ENCODE data around the gene KIAA0232.
A peak's percentile ranks its signal among the peaks of the same experiment; 100 is the strongest.

The KIAA0232 gene

DNA sequence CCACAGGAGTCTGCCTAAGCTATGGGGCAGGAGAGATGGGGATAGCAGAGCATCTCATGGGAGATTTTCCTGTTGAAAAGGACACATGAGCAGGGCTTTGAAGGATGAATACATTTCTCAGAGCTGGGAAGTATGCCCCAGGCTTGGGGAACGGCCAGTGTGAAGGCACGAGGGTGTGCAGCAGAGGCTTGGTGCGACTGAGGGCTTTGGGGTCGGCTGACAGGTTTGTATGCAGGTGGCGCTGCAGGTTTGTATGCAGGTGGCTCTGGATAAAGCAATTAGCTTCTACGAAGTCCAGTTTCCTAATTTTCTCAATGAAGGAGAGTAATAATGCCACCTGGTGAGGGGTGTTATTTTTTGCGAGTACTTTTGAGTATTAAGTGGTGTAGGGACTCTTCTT is 6.8 kb upstream of the KIAA0232 start:
- intact Hi-C loops (cut with DNase I; ENCODE audit: low total_unique reads), result loop anchor here (10.0 kb wide), 1 partner anchor 201 kb away; the partner anchor contains the start of gene MAN2B2

DNA sequence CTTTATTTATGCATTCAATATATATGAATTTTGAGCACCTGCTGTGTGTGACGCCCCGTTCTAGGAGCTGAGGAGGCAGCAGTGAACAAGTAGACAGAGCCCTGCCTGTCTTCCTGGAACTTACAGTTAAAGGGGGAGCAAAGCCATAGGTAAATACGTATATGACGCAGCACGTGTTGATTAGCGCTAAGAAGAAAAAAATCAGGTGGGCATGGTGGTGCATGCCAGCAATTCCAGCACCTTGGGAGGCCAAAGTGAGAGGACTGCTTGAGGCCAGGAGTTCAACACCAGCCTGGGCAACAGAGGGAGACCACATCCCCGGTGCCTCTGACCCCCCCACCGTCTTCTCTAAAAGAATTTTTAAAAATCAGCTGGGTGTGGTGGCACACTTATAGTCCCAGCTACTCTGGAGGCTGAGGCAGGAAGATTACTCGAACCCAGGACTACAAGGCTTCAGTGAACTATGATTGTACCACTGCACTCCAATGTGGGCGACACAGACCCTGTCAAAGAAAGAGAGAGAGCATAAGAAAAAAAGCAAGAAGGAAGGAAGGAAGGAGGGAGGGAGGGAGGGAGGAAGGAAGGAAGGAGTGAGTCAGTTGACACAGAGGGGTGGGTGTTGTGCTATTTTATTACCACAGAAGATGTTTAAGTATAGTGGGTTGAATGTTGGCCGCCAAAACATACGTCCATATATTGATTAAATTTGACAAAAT is 5.4 kb upstream of the KIAA0232 start:
- Histone ChIP-seq H3K27ac (no peak overlapping the region), H3K4me1 (peaks cover 0 to 49% (median 37%) of the 10 kb centered on the region in 4 donors), H3K4me3 (no peak overlapping the region), H3K9me3 (no peaks in the 10 kb centered on the region), H3K36me3 (no peaks in the 10 kb centered on the region), H3K27me3 (no peaks in the 10 kb centered on the region)
- peak in 1 of 2 donors; percentile 58 for DNase-seq
- TF ChIP-seq, protein P1, sequence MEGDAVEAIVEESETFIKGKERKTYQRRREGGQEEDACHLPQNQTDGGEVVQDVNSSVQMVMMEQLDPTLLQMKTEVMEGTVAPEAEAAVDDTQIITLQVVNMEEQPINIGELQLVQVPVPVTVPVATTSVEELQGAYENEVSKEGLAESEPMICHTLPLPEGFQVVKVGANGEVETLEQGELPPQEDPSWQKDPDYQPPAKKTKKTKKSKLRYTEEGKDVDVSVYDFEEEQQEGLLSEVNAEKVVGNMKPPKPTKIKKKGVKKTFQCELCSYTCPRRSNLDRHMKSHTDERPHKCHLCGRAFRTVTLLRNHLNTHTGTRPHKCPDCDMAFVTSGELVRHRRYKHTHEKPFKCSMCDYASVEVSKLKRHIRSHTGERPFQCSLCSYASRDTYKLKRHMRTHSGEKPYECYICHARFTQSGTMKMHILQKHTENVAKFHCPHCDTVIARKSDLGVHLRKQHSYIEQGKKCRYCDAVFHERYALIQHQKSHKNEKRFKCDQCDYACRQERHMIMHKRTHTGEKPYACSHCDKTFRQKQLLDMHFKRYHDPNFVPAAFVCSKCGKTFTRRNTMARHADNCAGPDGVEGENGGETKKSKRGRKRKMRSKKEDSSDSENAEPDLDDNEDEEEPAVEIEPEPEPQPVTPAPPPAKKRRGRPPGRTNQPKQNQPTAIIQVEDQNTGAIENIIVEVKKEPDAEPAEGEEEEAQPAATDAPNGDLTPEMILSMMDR (IDR thresholded peaks at IDR 0.05), result no peak
- intact Hi-C loops (cut with DNase I; ENCODE audit: low total_unique reads), result loop anchor here (10.0 kb wide), 1 partner anchor 202 kb away; the partner anchor contains the start of gene MAN2B2

More for the DNA sequence above, 6.8 kb upstream of the KIAA0232 start:
- DNase-seq, result peak in 1 of 2 donors; percentile 49
- Histone ChIP-seq H3K27me3 (no peaks in the 10 kb centered on the region), H3K4me1 (peaks cover 0 to 51% (median 39%) of the 10 kb centered on the region in 4 donors), H3K27ac (no peak overlapping the region), H3K36me3 (no peaks in the 10 kb centered on the region), H3K9me3 (no peaks in the 10 kb centered on the region), H3K4me3 (no peak overlapping the region)
- TF ChIP-seq, protein P1 (IDR thresholded peaks at IDR 0.05), result no peak

DNA sequence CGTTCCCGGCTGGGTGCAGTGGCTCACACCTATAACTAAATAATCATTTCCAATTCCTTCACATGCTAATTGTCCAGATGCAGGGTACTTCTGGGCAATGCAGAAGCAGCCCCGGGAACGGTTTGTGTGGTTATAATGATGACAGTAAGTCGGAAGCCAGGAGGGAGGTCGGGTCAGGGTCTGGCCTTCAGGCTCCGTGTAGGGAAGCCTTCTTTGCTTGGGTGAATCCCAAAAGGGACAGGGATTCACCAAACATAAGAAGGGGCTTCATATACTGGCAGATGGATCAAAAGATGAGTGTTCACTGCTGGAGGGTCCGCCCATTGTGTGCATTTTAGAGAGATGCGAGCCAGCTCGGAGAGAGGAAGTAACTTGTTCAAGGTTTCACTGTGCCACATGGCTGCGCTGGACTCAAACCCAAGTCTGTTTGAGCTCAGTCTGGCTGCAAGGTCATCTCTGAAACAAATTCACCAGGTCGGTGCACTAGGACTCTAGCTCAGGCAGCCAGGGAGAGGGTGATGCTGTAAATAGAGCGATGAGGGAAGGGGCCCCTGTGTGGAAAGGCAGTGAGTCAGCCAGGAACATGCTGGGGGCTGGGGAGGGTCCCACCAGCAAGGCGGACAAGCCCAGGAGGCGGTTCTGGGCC is 4.8 kb upstream of the KIAA0232 start:
- Histone ChIP-seq H3K36me3 (no peaks in the 10 kb centered on the region), H3K27me3 (no peaks in the 10 kb centered on the region), H3K4me1 (peaks cover 0 to 43% (median 34%) of the 10 kb centered on the region in 4 donors), H3K27ac (no peak overlapping the region), H3K9me3 (no peaks in the 10 kb centered on the region), H3K4me3 (no peak overlapping the region)
- intact Hi-C loops (cut with DNase I; ENCODE audit: low total_unique reads), result loop anchor here (10.0 kb wide), 1 partner anchor 203 kb away; the partner anchor contains the start of gene MAN2B2
- TF ChIP-seq, protein P1 (IDR thresholded peaks at IDR 0.05), result no peak
- DNase-seq, result no peak

DNA sequence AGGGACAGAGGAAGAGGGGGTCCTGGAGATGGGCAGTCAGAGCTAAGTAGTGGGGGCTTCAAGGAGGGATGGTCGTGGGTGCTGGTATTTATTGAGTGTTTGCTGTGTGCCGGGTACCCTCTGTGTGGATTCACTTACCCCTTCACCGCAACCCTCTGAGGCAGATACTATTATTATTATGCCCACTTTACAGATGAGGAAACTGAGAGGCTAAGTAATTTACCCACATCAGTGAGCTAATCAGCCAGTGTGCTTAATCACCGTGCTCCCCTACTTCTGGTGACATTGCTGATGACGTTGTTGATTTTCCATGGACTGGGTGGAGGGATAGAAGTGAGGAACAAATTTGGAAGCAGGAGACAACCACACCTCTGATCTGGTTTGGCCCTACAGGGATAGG is 4.1 kb upstream of the KIAA0232 start:
- no peaks in the 10 kb centered on the region for H3K27me3 ChIP-seq
- H3K36me3 ChIP-seq, result no peaks in the 10 kb centered on the region
- H3K4me3 ChIP-seq, result no peak overlapping the region
- no peak for DNase-seq
- H3K9me3 ChIP-seq, result no peaks in the 10 kb centered on the region
- peaks cover 0 to 36% (median 31%) of the 10 kb centered on the region in 4 donors for H3K4me1 ChIP-seq
- intact Hi-C loops (cut with DNase I; ENCODE audit: low total_unique reads), result loop anchor here (10.0 kb wide), 1 partner anchor 204 kb away; the partner anchor contains the start of gene MAN2B2
- peak overlapping the region in 1 of 2 donors; percentile 100 for H3K27ac ChIP-seq
- TF ChIP-seq, protein P1 (IDR thresholded peaks at IDR 0.05), result no peak

DNA sequence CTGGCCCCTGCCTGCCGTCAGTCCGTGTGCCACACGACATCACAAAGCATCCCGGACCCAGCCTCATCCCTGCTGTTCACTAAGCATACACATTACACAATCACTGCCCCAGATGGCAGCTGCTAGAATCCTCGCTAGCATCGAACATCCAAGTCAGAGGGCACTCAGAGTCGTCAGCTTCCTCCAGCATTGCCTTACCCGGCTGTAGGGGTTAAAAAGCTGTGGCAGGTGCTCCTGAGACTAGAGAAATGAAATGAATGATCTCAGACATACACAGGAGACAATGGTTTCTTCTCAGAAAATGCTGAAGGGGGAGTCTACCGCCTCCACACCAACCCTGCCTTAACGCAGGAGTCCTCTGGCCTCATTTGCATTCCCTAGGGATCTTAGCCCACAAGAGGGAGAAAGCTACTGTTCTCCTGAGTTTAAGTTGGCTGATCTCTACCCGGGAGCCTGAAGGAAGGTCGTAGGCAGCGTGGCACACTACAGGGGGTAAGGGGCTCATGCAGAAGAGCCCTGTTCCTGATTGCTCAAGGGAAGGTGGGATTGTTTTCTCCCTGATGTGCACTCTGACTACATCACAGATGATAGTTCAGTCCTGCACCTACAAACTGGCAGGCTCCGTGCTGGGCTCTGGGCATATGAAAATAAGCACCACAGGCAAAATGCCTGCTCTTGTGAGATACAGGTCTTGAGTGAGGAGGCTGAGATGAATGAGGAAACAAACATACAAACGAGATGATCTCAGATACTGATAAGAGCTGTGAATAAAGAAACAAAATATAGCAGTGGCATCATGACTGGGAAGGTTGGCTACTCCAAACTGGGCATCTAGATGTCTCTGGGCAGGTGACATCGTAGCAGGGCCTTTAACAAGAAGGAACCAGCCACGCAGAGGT is 2.6 kb upstream of the KIAA0232 start:
- DNase-seq, result no peak

More for the DNA sequence above, 2.6 kb upstream of the KIAA0232 start:
- Histone ChIP-seq H3K4me3 (no peak overlapping the region), H3K9me3 (no peaks in the 10 kb centered on the region), H3K36me3 (no peaks in the 10 kb centered on the region), H3K27me3 (no peaks in the 10 kb centered on the region), H3K4me1 (peaks cover 4 to 47% (median 39%) of the 10 kb centered on the region in 4 donors), H3K27ac (peak overlapping the region; percentile 100)
- TF ChIP-seq, protein P1 (IDR thresholded peaks at IDR 0.05), result no peak
- intact Hi-C loops (cut with DNase I; ENCODE audit: low total_unique reads), result loop anchor here (5.0 to 10.0 kb wide), 5 partner anchors 58 to 265 kb away; partner anchors contain the start of genes MAN2B2 and TADA2B

All from tibial artery (tissue), 4 donors.